ENCODE measurements around the gene ADPRHL1. TPM values are rescaled to one million over a fixed set of nuclear protein-coding genes. Genes with fewer than 3 reads are reported as not detected.
"Not testable (repeated sequence)": the region's sequence is repeated elsewhere in the genome, so short reads cannot be mapped to it uniquely, and the experiment has no call there.

The ADPRHL1 gene
- total RNA-seq, 1 donor from 2014 or later = 130 TPM

DNA sequence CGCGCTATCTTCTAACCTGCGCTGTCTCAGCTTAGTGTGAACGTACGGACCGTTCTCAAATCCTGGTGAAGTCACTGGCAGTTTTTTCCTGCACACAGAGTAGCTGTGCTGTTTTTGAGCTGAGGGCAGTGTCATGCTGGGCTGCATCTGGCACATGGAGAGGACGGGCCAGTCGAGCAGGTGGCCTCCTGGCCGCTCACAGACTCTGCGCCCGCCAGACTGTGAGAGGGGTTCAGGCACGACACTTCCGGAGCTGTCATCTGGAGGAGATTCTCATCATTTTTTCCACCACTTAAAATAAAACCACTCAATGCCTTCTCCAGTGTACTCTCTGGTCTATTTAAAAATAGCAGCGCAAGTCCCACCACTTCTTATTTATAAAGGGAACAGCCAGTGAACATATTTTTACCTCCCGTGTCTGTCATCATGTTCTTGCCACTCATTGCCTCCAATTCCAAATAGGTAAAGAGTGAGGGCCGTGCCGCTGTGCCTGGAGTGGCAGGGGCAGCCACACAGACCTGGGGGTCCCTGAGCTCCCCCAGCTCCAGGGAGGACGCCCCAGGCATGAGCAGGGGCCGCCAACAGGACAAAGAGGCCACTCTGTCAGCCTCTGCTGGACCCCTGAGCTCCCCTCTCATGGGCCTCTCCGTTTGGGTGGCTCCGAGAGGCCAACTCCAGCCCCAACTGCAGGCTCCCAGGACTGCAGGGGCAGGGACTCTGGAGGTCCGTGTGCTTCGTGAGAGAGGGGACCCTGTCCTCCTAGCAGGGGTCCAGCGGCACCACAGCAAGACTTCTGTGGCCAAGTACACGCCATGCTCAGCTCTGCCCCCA is 52.5 kb downstream of the ADPRHL1 start:
- DNase-seq = peak; percentile 88

DNA sequence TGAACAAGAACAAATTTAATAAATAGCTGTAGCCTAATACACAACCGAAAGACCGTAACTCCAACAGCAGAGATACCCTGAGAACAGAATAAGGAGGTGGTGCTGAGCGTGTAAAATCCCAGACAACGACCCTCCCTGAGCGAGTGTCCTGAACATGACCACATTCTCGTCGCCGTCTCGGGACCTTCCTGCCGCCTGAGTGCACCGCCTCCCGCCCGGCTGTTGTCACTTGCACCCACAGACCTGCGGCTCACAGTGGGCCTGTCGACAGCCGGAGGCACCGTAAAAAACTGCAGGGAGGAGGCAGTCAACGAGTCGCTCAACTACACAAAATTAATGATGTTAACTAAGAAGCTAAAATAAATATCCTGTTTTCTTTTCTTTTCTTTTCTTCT is 53.5 kb downstream of the ADPRHL1 start:
- no peak for DNase-seq

DNA sequence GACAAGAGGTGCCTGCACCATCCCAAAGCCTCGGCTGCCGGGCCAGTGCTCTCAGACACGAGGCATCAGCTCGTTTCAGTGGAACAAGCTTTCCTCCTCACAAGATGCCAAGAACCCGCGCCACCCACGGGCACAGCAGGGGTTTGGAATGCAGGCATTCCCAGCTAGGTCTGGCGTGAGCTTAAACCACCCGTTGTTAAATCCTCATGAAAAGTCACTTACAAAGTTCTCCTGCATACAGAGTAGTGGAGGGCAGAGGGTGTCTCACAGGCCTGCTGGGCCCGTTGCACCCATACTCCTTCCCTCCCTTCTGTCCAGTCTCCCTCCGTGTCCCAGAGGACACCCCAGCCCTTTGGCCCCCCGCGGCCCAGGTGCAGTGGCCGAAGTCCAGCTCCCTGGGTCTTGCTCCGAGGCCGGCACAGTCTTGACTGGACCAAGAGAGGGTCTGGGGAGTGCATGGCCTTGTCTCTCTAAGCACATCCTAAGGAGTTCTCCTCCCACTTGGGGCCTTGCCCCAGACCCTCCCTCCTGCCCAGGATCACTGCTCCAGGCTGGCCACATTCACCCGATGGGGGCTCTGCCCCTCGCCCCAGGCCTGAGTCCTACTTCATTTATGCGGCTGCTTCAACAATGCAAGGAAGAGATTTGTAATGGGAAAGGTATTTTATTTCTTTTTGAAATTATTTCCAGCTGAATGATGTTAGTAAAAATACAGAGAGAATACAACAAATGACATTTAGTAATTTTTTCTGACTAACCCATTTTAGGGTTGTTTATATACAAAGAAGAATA is 54.1 kb downstream of the ADPRHL1 start:
- no peak for DNase-seq

DNA sequence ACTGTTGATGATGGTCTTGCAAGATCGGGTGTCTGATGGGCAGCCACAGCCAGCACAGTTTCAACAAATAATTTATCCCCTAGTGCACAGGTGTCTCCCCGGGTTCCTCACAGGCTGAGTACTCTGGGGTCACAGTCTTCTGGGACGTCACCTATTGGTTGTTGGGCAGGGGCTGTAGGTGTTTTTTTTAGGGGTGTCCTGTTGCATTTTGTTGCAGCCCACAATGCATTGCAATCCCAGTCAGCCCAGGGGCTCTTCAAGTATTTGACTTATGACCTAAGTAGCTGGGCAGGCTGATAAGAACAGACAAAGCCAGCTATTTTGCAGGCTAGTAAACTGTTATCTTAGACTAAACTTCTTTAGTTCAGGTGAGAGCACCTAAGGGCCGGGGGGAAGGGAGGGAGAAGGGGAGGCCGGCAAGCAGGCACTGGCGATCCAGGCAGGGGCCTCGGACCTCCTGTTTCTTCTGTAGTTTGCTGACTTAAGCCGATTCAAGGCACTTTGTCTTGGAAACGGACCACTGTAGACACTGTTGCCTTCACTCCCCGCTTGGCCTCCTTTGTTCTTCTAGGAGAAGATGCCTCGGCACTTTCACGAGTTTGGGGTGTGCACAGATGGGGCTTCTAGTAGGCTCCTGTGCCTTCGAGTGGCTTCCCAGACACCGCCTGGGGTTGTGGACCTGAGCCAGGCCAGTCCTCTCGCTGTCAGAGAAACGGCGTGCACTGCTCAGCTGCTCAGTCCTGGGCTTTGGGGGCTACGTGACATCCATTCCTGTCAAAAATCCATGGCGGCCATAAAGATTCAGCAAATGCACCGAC is 55.5 kb downstream of the ADPRHL1 start:
- DNase-seq = peak; percentile 74

GRCh38 chr13:113394339-113394640 is 59.0 kb downstream of the ADPRHL1 start:
- DNase-seq = no peak

DNA sequence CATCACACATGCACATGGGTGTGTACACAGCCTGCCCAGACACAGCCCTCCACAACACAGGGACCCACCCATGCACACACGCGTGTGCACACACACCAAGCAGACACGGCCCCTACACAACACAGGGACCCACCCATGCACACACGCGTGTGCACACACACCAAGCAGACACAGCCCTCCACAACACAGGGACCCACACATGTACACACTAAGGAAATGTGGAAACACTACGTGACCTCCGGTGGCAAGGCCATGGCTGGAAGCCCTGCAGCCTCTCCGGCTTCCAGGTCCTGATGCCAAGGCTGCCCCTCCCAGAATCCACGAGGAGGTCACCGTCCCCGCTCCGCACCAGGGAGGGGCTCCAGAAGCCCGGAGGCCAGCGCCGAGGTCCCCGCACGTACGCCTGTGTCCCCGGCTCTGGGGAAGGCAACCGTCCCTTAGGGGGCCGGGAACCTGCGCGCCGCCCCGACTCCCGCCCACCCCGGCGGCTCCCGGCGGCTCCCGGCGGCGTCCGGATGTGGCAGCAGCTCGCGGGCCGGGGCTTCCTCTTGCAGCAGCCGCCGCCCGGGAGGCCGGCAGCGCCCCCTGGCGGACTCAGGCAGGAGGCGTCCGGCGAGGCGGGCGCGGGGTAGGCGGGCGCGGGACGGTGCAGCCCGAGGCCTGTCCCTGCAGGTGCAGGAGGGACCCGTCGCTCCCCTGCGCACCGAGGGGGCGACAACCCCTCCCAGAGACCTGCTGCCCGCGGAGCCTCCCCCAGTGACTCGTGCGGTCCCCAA is 59.5 kb downstream of the ADPRHL1 start:
- DNase-seq = peak; percentile 91

- no peak for DNase-seq
Observed at GRCh38 chr13:113393226-113393562, 60.1 kb downstream of the ADPRHL1 start.

DNA sequence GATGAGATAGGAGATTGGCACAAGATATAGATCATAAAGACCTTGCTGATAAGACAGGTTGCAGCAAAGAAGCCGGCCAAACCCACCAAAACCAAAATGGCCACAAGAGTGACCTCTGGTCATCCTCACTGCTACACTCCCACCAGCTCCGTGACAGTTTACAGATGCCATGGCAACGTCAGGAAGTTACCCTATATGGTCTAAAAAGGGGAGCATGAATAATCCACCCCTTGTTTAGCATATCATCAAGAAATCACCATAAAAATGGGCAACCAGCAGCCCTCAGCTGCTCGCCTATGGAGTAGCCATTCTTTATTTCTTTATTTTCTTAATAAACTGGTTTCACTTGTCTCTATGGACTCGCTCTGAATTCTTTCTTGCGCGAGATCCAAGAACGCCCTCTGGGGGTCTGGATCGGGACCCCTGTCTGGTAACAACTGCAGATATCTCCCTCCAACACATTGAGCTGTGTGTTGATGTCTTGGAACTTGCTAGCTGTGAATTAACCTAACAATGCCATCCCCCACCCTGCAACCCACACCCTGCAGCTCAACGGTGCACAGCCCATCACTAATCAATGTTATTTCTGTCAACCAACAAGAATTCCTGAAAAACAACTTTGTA is 62.3 kb downstream of the ADPRHL1 start:
- DNase-seq = no peak

- DNase-seq = not testable (repeated sequence)
Observed at GRCh38 chr13:113389586-113389985, 63.7 kb downstream of the ADPRHL1 start.

DNA sequence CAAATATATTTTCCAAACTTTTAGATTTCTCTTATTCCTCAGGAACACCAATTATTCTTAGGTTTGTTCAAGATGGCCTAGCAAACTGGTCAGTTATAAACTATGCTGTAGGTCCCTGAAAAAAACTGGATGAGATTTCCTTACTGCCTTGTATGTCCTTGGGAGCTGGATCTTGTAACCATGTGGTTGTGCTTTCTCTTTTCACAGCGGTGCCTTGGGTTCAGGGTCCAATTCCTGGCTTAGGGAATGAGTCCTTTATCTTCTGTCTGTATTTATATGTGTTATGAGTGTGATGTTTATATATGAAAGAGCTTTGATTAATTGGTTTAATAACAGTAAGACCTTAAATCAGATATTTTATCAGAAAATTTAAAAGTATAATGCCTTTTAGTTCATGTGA is 65.9 kb downstream of the ADPRHL1 start:
- DNase-seq = no peak

DNA sequence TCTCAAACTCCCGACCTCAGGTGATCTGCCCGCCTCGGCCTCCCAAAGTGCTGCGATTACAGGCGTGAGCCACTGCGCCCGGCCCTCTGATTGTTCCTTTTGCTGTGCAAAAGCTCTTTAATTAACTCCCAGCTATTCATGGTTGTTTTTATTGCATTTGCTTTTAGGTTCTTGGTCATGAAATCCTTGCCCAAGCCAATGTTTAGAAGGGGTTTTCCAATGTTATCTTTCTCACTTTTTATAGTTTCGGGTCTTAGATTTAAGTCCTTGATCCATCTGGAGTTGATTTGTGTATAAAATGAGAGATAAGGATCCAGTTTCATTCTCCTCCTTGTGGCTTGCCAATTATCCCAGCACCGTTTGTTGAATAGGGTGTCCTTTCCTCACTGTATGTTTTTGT is 70.2 kb downstream of the ADPRHL1 start:
- no peak for DNase-seq

- DNase-seq = not testable (repeated sequence)
Observed at GRCh38 chr13:113382542-113382941, 70.7 kb downstream of the ADPRHL1 start.

GRCh38 chr13:113378825-113379224 is 74.5 kb downstream of the ADPRHL1 start:
- DNase-seq = no peak

DNA sequence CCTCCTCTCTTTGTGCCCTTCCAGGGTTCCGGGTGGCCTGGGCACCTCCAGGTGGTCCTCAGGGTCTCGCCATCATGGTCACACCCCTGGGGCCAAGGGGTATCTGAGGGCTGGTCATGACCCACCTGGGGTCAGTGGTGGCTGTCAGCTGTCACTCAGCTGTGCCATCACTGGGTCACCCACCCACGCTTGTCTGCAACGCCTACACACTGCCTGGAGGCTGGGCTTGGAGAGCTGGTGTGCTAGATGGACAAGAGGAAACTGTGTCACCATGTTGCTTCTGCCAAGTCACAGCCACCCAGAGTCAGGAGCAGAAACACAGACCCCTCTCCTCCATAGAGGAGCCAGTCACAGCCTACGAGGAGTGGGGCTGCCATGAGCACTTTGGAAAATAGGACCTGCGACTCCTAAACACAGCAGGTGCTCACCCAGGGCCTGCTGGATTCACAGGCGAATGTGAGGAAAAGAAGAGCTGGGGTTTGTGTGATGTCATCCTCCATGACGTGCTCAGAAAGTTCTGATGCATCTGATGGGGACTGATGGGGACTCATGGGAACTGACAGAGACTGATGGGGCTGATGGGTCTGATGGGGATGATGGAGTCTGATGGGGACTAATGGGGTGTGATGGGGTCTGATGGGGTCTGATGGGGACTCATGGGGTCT is 78.6 kb downstream of the ADPRHL1 start:
- no peak for DNase-seq

DNA sequence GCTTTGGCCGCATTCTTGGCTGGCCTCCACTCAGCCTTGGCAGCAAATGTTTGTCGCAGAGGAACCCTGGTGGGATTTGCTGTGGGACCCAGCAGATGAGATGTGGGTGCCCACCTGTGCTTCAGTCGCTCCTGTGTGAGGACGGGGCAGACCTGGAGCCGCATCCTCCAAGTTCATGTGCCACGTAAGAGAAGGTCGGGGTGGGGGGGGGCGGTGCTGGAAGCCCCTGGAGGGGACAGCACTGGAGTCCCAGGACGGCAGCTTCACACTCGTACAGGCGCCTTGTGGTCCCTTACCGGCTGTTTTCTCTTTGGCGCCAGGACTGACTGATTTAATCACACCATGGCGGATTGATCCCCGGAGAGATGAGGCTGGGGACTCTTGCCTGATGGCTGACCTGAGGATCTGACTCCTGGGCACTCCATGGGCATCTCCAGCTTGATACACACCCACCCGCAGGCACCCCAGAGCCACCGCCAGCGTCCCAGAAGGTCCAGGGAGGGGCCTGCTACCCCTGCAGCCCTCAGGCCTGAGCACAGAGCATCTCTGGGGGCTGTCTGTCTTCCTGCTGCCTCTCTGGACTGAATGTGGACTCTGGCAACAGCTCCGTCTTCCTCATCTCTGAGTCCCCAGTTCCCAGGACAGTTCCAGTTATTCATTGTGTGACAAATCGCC is 79.3 kb downstream of the ADPRHL1 start:
- DNase-seq = no peak

- DNase-seq = not testable (repeated sequence)
Observed at GRCh38 chr13:113371701-113372100, 81.6 kb downstream of the ADPRHL1 start.

- no peak for DNase-seq
Observed at GRCh38 chr13:113371061-113371460, 82.2 kb downstream of the ADPRHL1 start.

- DNase-seq = no peak
Observed at GRCh38 chr13:113369881-113370280, 83.4 kb downstream of the ADPRHL1 start.

DNA sequence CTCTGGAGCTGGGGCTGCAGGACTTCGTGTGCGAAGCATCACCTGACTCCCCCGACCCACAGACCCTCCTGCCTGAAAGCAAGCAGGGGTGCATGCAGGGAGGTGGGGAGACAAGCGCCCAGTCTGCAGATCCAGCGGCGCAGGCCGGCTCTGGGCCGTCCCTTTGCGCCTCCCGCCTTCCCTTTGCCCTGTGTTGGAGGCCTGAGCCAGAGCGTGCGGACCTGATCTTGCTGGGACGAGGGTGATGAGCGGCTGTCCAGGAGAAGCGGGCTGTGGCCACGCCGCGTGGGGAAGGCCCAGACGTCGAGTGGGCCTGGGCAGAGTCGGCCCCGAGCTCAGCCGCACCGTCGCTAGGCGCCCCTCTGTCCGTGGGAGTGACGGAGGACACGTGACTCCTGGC is 84.1 kb downstream of the ADPRHL1 start:
- DNase-seq = no peak

DNA sequence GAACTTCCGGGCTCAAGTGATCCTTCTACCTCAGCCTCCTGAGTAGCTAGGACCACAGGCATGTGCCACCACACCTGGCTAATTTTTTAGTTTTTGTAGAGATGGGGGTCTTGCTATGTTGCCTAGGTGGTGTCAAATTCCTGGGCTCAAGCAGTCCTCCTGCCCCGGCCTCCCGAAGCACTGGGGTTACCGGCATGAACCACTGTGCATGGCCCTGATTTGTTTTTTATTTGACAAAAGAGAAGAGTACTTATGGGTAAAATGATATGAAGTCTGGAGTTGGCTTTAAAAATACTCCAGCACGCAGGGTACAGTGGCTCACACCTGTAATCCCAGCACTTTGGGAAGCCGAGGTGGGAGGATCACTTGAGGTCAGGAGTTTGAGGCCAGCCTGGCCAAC is 84.9 kb downstream of the ADPRHL1 start:
- DNase-seq = not testable (repeated sequence)

- no peak for DNase-seq
Observed at GRCh38 chr13:113367771-113368170, 85.5 kb downstream of the ADPRHL1 start.

All from tongue (tissue), 2 donors.